GM12878 (cell line): Measurements from ENCODE around the gene GFRA4. TPM values are rescaled to one million over a fixed set of nuclear protein-coding genes. Genes with fewer than 3 reads are reported as not detected.

Experiments
- polyA plus RNA-seq, 11 experiments: library from polyadenylated mRNA; depleted of rRNA in 4 of 11; unstranded in 6 of 11; stranded (reverse) in 5 of 11; fragments of >200 nt; fragmentation: Nextera tagmentation in 4 of 11; fragmentation: Illumina TruSeq in 1 of 11; extraction: Ambion mirVana in 4 of 11; extraction: Trizol in 1 of 11; gene quantifications; 1 replicate in 1 of 11; 2 replicates in 10 of 11; pipeline versions ENCODE4 v1.2.1 to v1.2.3, GENCODE V29; 2011 to 2016; ENCODE audit warnings: inconsistent platforms in 2 of 11, missing spikeins in 2 of 11, low read depth in 1 of 11
- total RNA-seq, 4 experiments: library from RNA; depleted of rRNA in 3 of 4; stranded (reverse); fragments of >200 nt in 3 of 4; fragmentation: Illumina TruSeq in 1 of 4; extraction: Trizol in 1 of 4; gene quantifications; 2 replicates each; pipeline versions ENCODE4 v1.2.1 to v1.2.3, GENCODE V29; 2013 to 2021

The GFRA4 gene
- total and polyA plus RNA-seq, 10 of the 15 experiments (the other 5 are each of a cell fraction or from before 2014, with no cell fraction given) = 0.04 TPM; not detected in 9

Other genes with a start within 250 kb of the GFRA4 start
Only the 7 nearest of the 11 such genes appear.
- gene ADAM33, start 18.6 kb upstream of the GFRA4 start, total RNA-seq (2014; rRNA removed) = not detected in 2 replicates
- gene ADAM33, start 18.6 kb upstream of the GFRA4 start, total RNA-seq (2014; rRNA removed; fragmentation: Illumina TruSeq; extraction: Trizol) = not detected in 2 replicates
- gene ADAM33, start 18.6 kb upstream of the GFRA4 start, total RNA-seq (2021) = not detected in 2 replicates
- gene ADAM33, start 18.6 kb upstream of the GFRA4 start, polyA plus RNA-seq (2011; rRNA removed) = not detected in 2 replicates
- gene ADAM33, start 18.6 kb upstream of the GFRA4 start, polyA plus RNA-seq (2014; fragmentation: Illumina TruSeq; extraction: Trizol) = not detected in 2 replicates
- not detected for gene ADAM33, start 18.6 kb upstream of the GFRA4 start, polyA plus RNA-seq (2014; fragmentation: Nextera tagmentation; extraction: Ambion mirVana)
- not detected in 2 replicates for gene ADAM33, start 18.6 kb upstream of the GFRA4 start, polyA plus RNA-seq (2014; rRNA removed)
- not detected for gene ADAM33, start 18.6 kb upstream of the GFRA4 start, polyA plus RNA-seq (2016; fragmentation: Nextera tagmentation; extraction: Ambion mirVana)
- gene SIGLEC1, start 49.2 kb upstream of the GFRA4 start, total RNA-seq (2014; rRNA removed) = not detected in 2 replicates
- not detected in 2 replicates for gene SIGLEC1, start 49.2 kb upstream of the GFRA4 start, total RNA-seq (2014; rRNA removed; fragmentation: Illumina TruSeq; extraction: Trizol)
- 0.05 TPM in 1 of 2 replicates, not detected in the other for gene SIGLEC1, start 49.2 kb upstream of the GFRA4 start, total RNA-seq (2021)
- not detected in 2 replicates for gene SIGLEC1, start 49.2 kb upstream of the GFRA4 start, polyA plus RNA-seq (2011; rRNA removed)
- gene SIGLEC1, start 49.2 kb upstream of the GFRA4 start, polyA plus RNA-seq (2014; fragmentation: Illumina TruSeq; extraction: Trizol) = not detected in 2 replicates
- not detected for gene SIGLEC1, start 49.2 kb upstream of the GFRA4 start, polyA plus RNA-seq (2014; fragmentation: Nextera tagmentation; extraction: Ambion mirVana)
- gene SIGLEC1, start 49.2 kb upstream of the GFRA4 start, polyA plus RNA-seq (2014; rRNA removed) = not detected in 2 replicates
- gene SIGLEC1, start 49.2 kb upstream of the GFRA4 start, polyA plus RNA-seq (2016; fragmentation: Nextera tagmentation; extraction: Ambion mirVana) = not detected
- gene HSPA12B, start 69.3 kb upstream of the GFRA4 start, total RNA-seq (2014; rRNA removed) = not detected in 2 replicates
- not detected in 2 replicates for gene HSPA12B, start 69.3 kb upstream of the GFRA4 start, total RNA-seq (2014; rRNA removed; fragmentation: Illumina TruSeq; extraction: Trizol)
- gene HSPA12B, start 69.3 kb upstream of the GFRA4 start, total RNA-seq (2021) = not detected in 2 replicates
- gene HSPA12B, start 69.3 kb upstream of the GFRA4 start, polyA plus RNA-seq (2011; rRNA removed) = not detected in 2 replicates
- gene HSPA12B, start 69.3 kb upstream of the GFRA4 start, polyA plus RNA-seq (2014; fragmentation: Illumina TruSeq; extraction: Trizol) = not detected in 2 replicates
- not detected for gene HSPA12B, start 69.3 kb upstream of the GFRA4 start, polyA plus RNA-seq (2014; fragmentation: Nextera tagmentation; extraction: Ambion mirVana)
- gene HSPA12B, start 69.3 kb upstream of the GFRA4 start, polyA plus RNA-seq (2014; rRNA removed) = not detected in 2 replicates
- gene HSPA12B, start 69.3 kb upstream of the GFRA4 start, polyA plus RNA-seq (2016; fragmentation: Nextera tagmentation; extraction: Ambion mirVana) = under 1 TPM in 1 of 2 experiments, not detected in 1; 0.08 TPM
- gene ADISSP, start 104.4 kb upstream of the GFRA4 start, total RNA-seq (2014; rRNA removed) = 59.2 and 64.5 TPM in 2 replicates
- gene ADISSP, start 104.4 kb upstream of the GFRA4 start, total RNA-seq (2014; rRNA removed; fragmentation: Illumina TruSeq; extraction: Trizol) = 25.2 and 27.1 TPM in 2 replicates
- 65.9 and 67.5 TPM in 2 replicates for gene ADISSP, start 104.4 kb upstream of the GFRA4 start, total RNA-seq (2021)
- gene ADISSP, start 104.4 kb upstream of the GFRA4 start, polyA plus RNA-seq (2011; rRNA removed) = 6.9 and 22.6 TPM in 2 replicates
- 2.3 and 17.5 TPM in 2 replicates for gene ADISSP, start 104.4 kb upstream of the GFRA4 start, polyA plus RNA-seq (2014; fragmentation: Illumina TruSeq; extraction: Trizol)
- 1 to 10 TPM in 1 of 2 experiments, under 1 TPM in 1; 0.80 to 7.6 TPM for gene ADISSP, start 104.4 kb upstream of the GFRA4 start, polyA plus RNA-seq (2014; fragmentation: Nextera tagmentation; extraction: Ambion mirVana)
- gene ADISSP, start 104.4 kb upstream of the GFRA4 start, polyA plus RNA-seq (2014; rRNA removed) = 50.2 and 62.0 TPM in 2 replicates
- 10 to 100 TPM; 90.8 to 96.3 TPM for gene ADISSP, start 104.4 kb upstream of the GFRA4 start, polyA plus RNA-seq (2016; fragmentation: Nextera tagmentation; extraction: Ambion mirVana)
- not detected in 2 replicates for gene SPEF1, start 118.0 kb upstream of the GFRA4 start, total RNA-seq (2014; rRNA removed)
- not detected in 2 replicates for gene SPEF1, start 118.0 kb upstream of the GFRA4 start, total RNA-seq (2014; rRNA removed; fragmentation: Illumina TruSeq; extraction: Trizol)
- not detected in 2 replicates for gene SPEF1, start 118.0 kb upstream of the GFRA4 start, total RNA-seq (2021)
- gene SPEF1, start 118.0 kb upstream of the GFRA4 start, polyA plus RNA-seq (2011; rRNA removed) = not detected in 2 replicates
- gene SPEF1, start 118.0 kb upstream of the GFRA4 start, polyA plus RNA-seq (2014; fragmentation: Illumina TruSeq; extraction: Trizol) = not detected in 2 replicates
- not detected for gene SPEF1, start 118.0 kb upstream of the GFRA4 start, polyA plus RNA-seq (2014; fragmentation: Nextera tagmentation; extraction: Ambion mirVana)
- gene SPEF1, start 118.0 kb upstream of the GFRA4 start, polyA plus RNA-seq (2014; rRNA removed) = 0.06 and 0.12 TPM in 2 replicates
- not detected for gene SPEF1, start 118.0 kb upstream of the GFRA4 start, polyA plus RNA-seq (2016; fragmentation: Nextera tagmentation; extraction: Ambion mirVana)
- gene CENPB, start 123.3 kb upstream of the GFRA4 start, total RNA-seq (2014; rRNA removed) = 56.6 and 68.6 TPM in 2 replicates
- gene CENPB, start 123.3 kb upstream of the GFRA4 start, total RNA-seq (2014; rRNA removed; fragmentation: Illumina TruSeq; extraction: Trizol) = 24.4 and 27.6 TPM in 2 replicates
- 68.3 and 71.2 TPM in 2 replicates for gene CENPB, start 123.3 kb upstream of the GFRA4 start, total RNA-seq (2021)
- 4.3 and 7.1 TPM in 2 replicates for gene CENPB, start 123.3 kb upstream of the GFRA4 start, polyA plus RNA-seq (2011; rRNA removed)
- 10.9 and 20.9 TPM in 2 replicates for gene CENPB, start 123.3 kb upstream of the GFRA4 start, polyA plus RNA-seq (2014; fragmentation: Illumina TruSeq; extraction: Trizol)
- under 1 TPM; 0.16 to 0.29 TPM for gene CENPB, start 123.3 kb upstream of the GFRA4 start, polyA plus RNA-seq (2014; fragmentation: Nextera tagmentation; extraction: Ambion mirVana)
- 35.5 and 44.8 TPM in 2 replicates for gene CENPB, start 123.3 kb upstream of the GFRA4 start, polyA plus RNA-seq (2014; rRNA removed)
- 1 to 10 TPM; 1.6 to 2.4 TPM for gene CENPB, start 123.3 kb upstream of the GFRA4 start, polyA plus RNA-seq (2016; fragmentation: Nextera tagmentation; extraction: Ambion mirVana)
- gene CDC25B, start 132.9 kb upstream of the GFRA4 start, total RNA-seq (2014; rRNA removed) = 18.5 and 20.7 TPM in 2 replicates
- gene CDC25B, start 132.9 kb upstream of the GFRA4 start, total RNA-seq (2014; rRNA removed; fragmentation: Illumina TruSeq; extraction: Trizol) = 11.2 and 13.0 TPM in 2 replicates
- 58.8 and 58.9 TPM in 2 replicates for gene CDC25B, start 132.9 kb upstream of the GFRA4 start, total RNA-seq (2021)
- gene CDC25B, start 132.9 kb upstream of the GFRA4 start, polyA plus RNA-seq (2011; rRNA removed) = 11.2 and 20.2 TPM in 2 replicates
- 25.1 and 36.9 TPM in 2 replicates for gene CDC25B, start 132.9 kb upstream of the GFRA4 start, polyA plus RNA-seq (2014; fragmentation: Illumina TruSeq; extraction: Trizol)
- gene CDC25B, start 132.9 kb upstream of the GFRA4 start, polyA plus RNA-seq (2014; fragmentation: Nextera tagmentation; extraction: Ambion mirVana) = 1 to 10 TPM; 4.6 to 8.6 TPM
- 37.0 and 44.2 TPM in 2 replicates for gene CDC25B, start 132.9 kb upstream of the GFRA4 start, polyA plus RNA-seq (2014; rRNA removed)
- gene CDC25B, start 132.9 kb upstream of the GFRA4 start, polyA plus RNA-seq (2016; fragmentation: Nextera tagmentation; extraction: Ambion mirVana) = 10 to 100 TPM; 28.4 to 28.7 TPM